ENCODE measurements around the gene ECE1. TPM values are rescaled to one million over a fixed set of nuclear protein-coding genes. Genes with fewer than 3 reads are reported as not detected.

Gene ECE1
- total and polyA plus RNA-seq, 9 of the 15 experiments (the other 6 are each of a cell fraction or from before 2014, with no cell fraction given): 0.56 to 34.8 (median 11.0) TPM

DNA sequence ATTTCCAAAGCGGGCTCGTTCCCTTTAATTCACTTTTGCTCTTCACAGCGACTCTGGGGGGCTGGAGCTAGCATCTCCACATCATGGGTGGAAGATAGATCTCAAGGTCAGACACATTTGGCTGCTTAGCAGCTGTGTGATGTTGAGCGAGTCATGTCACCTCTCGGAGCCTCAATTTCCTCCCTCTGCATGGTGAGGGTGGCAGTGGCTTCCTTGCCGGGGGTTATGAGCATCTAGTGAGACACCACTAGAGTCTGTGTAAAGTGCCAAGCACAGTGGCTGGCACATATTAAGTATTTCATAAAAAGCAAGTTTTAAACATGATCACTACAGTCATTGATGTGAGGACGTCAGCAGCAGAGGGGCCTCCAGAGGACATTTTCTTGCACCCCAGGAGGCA is 16.9 kb upstream of the ECE1 start:
- no peak for ATAC-seq
- H3K9me1 ChIP-seq (ENCODE audit: control insufficient read depth, insufficient read depth, low read length): no peaks in the 10 kb centered on the region
- H3K27ac ChIP-seq (ENCODE audit: extremely low read depth, low read depth, low read length): no peak overlapping the region
- in situ Hi-C loops (cut with MboI) (no loop called here), intact Hi-C loops (cut with micrococcal nuclease) (no loop called here)
- H3K4me3 ChIP-seq: no peak overlapping the region
- POLR2A ChIA-PET: no interaction called here
- peaks cover 37% of the 10 kb centered on the region for H4K20me1 ChIP-seq (replicated peaks; ENCODE audit: control insufficient read depth, insufficient read depth, low read length)
- H3K36me3 ChIP-seq (ENCODE audit: control insufficient read depth, insufficient read depth, low read length): no peaks in the 10 kb centered on the region
- H3K79me2 ChIP-seq (ENCODE audit: control insufficient read depth, insufficient read depth, low read length): no peaks in the 10 kb centered on the region
- CTCF ChIA-PET (ENCODE audit: low intra/inter-chr PET ratio): no interaction called here
- H2AFZ ChIP-seq (ENCODE audit: low read depth, low read length): no peak overlapping the region
- peaks cover 3% of the 10 kb centered on the region; the same call in 1 of the 2 replicates for H3K9me3 ChIP-seq (replicated peaks; ENCODE audit: control insufficient read depth, insufficient read depth, low read depth, low read length)
- no peak for FAIRE-seq
- 76% methylated on average over 7 of the region's 7 CpGs for WGBS (ENCODE audit: insufficient coverage, low coverage, missing lambda C conversion rate)
- H3K4me1 ChIP-seq (replicated peaks in 1 of 2; ENCODE audit: control insufficient read depth in 2 of 2, insufficient read depth in 2 of 2, low read length in 2 of 2): peaks cover 12 to 26% of the 10 kb centered on the region in 2 experiments; a peak in 4 of 5 replicates
- no peak for DNase-seq (ENCODE audit: extremely low read depth in 1 of 4, low spot score in 3 of 4)
- no peak overlapping the region for H3K9ac ChIP-seq (ENCODE audit: insufficient read depth in 1 of 2, low read depth in 2 of 2, low read length in 2 of 2)
- no peaks in the 10 kb centered on the region for H3K27me3 ChIP-seq (ENCODE audit: control insufficient read depth in 2 of 2, insufficient read depth in 2 of 2, low read length in 2 of 2)
- no peak overlapping the region for H3K4me2 ChIP-seq (ENCODE audit: insufficient read depth, low read length)
- no TSS peak for BruUV-seq (replicated peaks)
- TF ChIP-seq, protein P1, sequence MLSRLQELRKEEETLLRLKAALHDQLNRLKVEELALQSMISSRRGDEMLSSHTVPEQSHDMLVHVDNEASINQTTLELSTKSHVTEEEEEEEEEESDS (CRISPR knock-in tag; IDR thresholded peaks at IDR 0.05): no peak
- TF ChIP-seq, protein P2, sequence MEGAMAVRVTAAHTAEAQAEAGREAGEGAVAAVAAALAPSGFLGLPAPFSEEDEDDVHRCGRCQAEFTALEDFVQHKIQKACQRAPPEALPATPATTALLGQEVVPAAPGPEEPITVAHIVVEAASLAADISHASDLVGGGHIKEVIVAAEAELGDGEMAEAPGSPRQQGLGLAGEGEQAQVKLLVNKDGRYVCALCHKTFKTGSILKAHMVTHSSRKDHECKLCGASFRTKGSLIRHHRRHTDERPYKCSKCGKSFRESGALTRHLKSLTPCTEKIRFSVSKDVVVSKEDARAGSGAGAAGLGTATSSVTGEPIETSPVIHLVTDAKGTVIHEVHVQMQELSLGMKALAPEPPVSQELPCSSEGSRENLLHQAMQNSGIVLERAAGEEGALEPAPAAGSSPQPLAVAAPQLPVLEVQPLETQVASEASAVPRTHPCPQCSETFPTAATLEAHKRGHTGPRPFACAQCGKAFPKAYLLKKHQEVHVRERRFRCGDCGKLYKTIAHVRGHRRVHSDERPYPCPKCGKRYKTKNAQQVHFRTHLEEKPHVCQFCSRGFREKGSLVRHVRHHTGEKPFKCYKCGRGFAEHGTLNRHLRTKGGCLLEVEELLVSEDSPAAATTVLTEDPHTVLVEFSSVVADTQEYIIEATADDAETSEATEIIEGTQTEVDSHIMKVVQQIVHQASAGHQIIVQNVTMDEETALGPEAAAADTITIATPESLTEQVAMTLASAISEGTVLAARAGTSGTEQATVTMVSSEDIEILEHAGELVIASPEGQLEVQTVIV (CRISPR knock-in tag; IDR thresholded peaks at IDR 0.05; ENCODE audit: borderline replicate concordance): no peak
- no peak for TF ChIP-seq NBN (IDR thresholded peaks at IDR 0.05; ENCODE audit: low read depth)
- TF ChIP-seq NUFIP1 (IDR thresholded peaks at IDR 0.05; ENCODE audit: partially characterized antibody): no peak
- no peak for TF ChIP-seq ZNF224 (CRISPR knock-in tag; IDR thresholded peaks at IDR 0.05)
- TF ChIP-seq, protein P3, sequence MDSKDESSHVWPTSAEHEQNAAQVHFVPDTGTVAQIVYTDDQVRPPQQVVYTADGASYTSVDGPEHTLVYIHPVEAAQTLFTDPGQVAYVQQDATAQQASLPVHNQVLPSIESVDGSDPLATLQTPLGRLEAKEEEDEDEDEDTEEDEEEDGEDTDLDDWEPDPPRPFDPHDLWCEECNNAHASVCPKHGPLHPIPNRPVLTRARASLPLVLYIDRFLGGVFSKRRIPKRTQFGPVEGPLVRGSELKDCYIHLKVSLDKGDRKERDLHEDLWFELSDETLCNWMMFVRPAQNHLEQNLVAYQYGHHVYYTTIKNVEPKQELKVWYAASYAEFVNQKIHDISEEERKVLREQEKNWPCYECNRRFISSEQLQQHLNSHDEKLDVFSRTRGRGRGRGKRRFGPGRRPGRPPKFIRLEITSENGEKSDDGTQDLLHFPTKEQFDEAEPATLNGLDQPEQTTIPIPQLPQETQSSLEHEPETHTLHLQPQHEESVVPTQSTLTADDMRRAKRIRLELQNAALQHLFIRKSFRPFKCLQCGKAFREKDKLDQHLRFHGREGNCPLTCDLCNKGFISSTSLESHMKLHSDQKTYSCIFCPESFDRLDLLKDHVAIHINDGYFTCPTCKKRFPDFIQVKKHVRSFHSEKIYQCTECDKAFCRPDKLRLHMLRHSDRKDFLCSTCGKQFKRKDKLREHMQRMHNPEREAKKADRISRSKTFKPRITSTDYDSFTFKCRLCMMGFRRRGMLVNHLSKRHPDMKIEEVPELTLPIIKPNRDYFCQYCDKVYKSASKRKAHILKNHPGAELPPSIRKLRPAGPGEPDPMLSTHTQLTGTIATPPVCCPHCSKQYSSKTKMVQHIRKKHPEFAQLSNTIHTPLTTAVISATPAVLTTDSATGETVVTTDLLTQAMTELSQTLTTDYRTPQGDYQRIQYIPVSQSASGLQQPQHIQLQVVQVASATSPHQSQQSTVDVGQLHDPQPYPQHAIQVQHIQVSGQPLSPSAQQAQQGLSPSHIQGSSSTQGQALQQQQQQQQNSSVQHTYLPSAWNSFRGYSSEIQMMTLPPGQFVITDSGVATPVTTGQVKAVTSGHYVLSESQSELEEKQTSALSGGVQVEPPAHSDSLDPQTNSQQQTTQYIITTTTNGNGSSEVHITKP (IDR thresholded peaks at IDR 0.05; ENCODE audit: partially characterized antibody): no peak
- TF ChIP-seq, protein P4, sequence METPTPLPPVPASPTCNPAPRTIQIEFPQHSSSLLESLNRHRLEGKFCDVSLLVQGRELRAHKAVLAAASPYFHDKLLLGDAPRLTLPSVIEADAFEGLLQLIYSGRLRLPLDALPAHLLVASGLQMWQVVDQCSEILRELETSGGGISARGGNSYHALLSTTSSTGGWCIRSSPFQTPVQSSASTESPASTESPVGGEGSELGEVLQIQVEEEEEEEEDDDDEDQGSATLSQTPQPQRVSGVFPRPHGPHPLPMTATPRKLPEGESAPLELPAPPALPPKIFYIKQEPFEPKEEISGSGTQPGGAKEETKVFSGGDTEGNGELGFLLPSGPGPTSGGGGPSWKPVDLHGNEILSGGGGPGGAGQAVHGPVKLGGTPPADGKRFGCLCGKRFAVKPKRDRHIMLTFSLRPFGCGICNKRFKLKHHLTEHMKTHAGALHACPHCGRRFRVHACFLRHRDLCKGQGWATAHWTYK (CRISPR knock-in tag; IDR thresholded peaks at IDR 0.05): no peak
- no peak for TF ChIP-seq ZNF184 (CRISPR knock-in tag; IDR thresholded peaks at IDR 0.05)
- TF ChIP-seq ASH1L (IDR thresholded peaks at IDR 0.05; ENCODE audit: borderline replicate concordance, low read depth, partially characterized antibody): no peak
- TF ChIP-seq RHOXF2B (CRISPR knock-in tag; conservative IDR thresholded peaks at IDR 0.05): no peak
- TF ChIP-seq, protein P5, sequence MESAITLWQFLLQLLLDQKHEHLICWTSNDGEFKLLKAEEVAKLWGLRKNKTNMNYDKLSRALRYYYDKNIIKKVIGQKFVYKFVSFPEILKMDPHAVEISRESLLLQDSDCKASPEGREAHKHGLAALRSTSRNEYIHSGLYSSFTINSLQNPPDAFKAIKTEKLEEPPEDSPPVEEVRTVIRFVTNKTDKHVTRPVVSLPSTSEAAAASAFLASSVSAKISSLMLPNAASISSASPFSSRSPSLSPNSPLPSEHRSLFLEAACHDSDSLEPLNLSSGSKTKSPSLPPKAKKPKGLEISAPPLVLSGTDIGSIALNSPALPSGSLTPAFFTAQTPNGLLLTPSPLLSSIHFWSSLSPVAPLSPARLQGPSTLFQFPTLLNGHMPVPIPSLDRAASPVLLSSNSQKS (CRISPR knock-in tag; IDR thresholded peaks at IDR 0.05): no peak
- TF ChIP-seq KLF16 (IDR thresholded peaks at IDR 0.05): no peak
- no peak for TF ChIP-seq ATF7 (IDR thresholded peaks at IDR 0.05)
